GM08714 (cell line): ENCODE measurements around the gene AQP9.

Experiments used
- H3K4me3 ChIP-seq: fragments of 200-500 bp; sonication (Bioruptor generic); 2 replicates; pipeline ENCODE4 v1.5.1; 2014; ENCODE audit warnings: mild to moderate bottlenecking, low read length, inconsistent platforms
- ZNF274 ChIP-seq: IDR thresholded peaks from 2 replicates; pipeline ENCODE4 v1.6.1; 2012; ENCODE audit warnings: mild to moderate bottlenecking, low read depth, low read length

The AQP9 gene

GRCh38 chr15:58148633-58149445 lies 10.7 kb downstream of the AQP9 start:
- no peak overlapping the region for H3K4me3 ChIP-seq
- TF ChIP-seq ZNF274 = no peak

GRCh38 chr15:58154769-58155168 lies 16.6 kb downstream of the AQP9 start:
- no peak overlapping the region for H3K4me3 ChIP-seq
- TF ChIP-seq ZNF274 = no peak

- no peak for TF ChIP-seq ZNF274
- H3K4me3 ChIP-seq = no peak overlapping the region
Measured at GRCh38 chr15:58159827-58160386, 21.7 kb downstream of the AQP9 start.

GRCh38 chr15:58161436-58161930 lies 23.3 kb downstream of the AQP9 start:
- no peak for TF ChIP-seq ZNF274
- no peak overlapping the region for H3K4me3 ChIP-seq

GRCh38 chr15:58163985-58164384 lies 25.8 kb downstream of the AQP9 start:
- TF ChIP-seq ZNF274 = no peak
- H3K4me3 ChIP-seq = no peak overlapping the region

- TF ChIP-seq ZNF274 = no peak
- H3K4me3 ChIP-seq = no peak overlapping the region
Measured at GRCh38 chr15:58164926-58165325, 26.7 kb downstream of the AQP9 start.

GRCh38 chr15:58165661-58166060 lies 27.5 kb downstream of the AQP9 start:
- no peak overlapping the region for H3K4me3 ChIP-seq
- TF ChIP-seq ZNF274 = no peak

GRCh38 chr15:58167095-58167691 lies 29.0 kb downstream of the AQP9 start:
- no peak overlapping the region for H3K4me3 ChIP-seq
- no peak for TF ChIP-seq ZNF274

- H3K4me3 ChIP-seq = no peak overlapping the region
- TF ChIP-seq ZNF274 = no peak
Measured at GRCh38 chr15:58169934-58170333, 31.8 kb downstream of the AQP9 start.

GRCh38 chr15:58171476-58172061 lies 33.4 kb downstream of the AQP9 start:
- no peak overlapping the region for H3K4me3 ChIP-seq
- TF ChIP-seq ZNF274 = no peak

GRCh38 chr15:58174709-58175108 lies 36.5 kb downstream of the AQP9 start:
- no peak for TF ChIP-seq ZNF274
- no peak overlapping the region for H3K4me3 ChIP-seq

GRCh38 chr15:58175955-58176354 lies 37.8 kb downstream of the AQP9 start:
- no peak overlapping the region for H3K4me3 ChIP-seq
- TF ChIP-seq ZNF274 = no peak

- TF ChIP-seq ZNF274 = no peak
- H3K4me3 ChIP-seq = no peak overlapping the region
Measured at GRCh38 chr15:58178668-58179067, 40.5 kb downstream of the AQP9 start.

GRCh38 chr15:58179206-58179605 lies 41.0 kb downstream of the AQP9 start:
- TF ChIP-seq ZNF274 = no peak

GRCh38 chr15:58179741-58180381 lies 41.7 kb downstream of the AQP9 start:
- H3K4me3 ChIP-seq = no peak overlapping the region
- no peak for TF ChIP-seq ZNF274

More at GRCh38 chr15:58179206-58179605, 41.0 kb downstream of the AQP9 start:
- no peak overlapping the region for H3K4me3 ChIP-seq
